Chondrocyte (in vitro differentiated cells): ENCODE data around the gene SLC51B. TPM values are rescaled to one million over a fixed set of nuclear protein-coding genes. Genes with fewer than 3 reads are reported as not detected.
"Not testable (repeated sequence)": the region's sequence is repeated elsewhere in the genome, so short reads cannot be mapped to it uniquely, and the experiment has no call there.

Experiments used
- DNase-seq: peaks from one replicate; pipeline ENCODE4 v3.0.0; 2021; ENCODE audit warnings: mixed read lengths, low spot score
- H3K27ac Mint-ChIP-seq: one replicate; pipeline ENCODE4 v1.8.0; 2021; ENCODE audit warnings: mild to moderate bottlenecking, moderate library complexity, mixed read lengths; ENCODE audit not compliant: unreplicated experiment
- H3K27me3 Mint-ChIP-seq: 2 replicates; pipeline ENCODE4 v1.8.0; 2021; ENCODE audit warnings: low read depth, mixed read lengths
- H3K36me3 Mint-ChIP-seq: 2 replicates; pipeline ENCODE4 v1.8.0; 2021; ENCODE audit warnings: low read depth, mixed read lengths
- H3K4me1 Mint-ChIP-seq: 2 replicates; pipeline ENCODE4 v1.8.0; 2021; ENCODE audit warnings: low read depth, mild to moderate bottlenecking, mixed read lengths
- H3K4me3 Mint-ChIP-seq: one replicate; pipeline ENCODE4 v1.8.0; 2021; ENCODE audit warnings: mild to moderate bottlenecking, moderate library complexity, mixed read lengths; ENCODE audit not compliant: unreplicated experiment
- H3K9me3 Mint-ChIP-seq: 2 replicates; pipeline ENCODE4 v1.8.0; 2021; ENCODE audit warnings: low read depth, mixed read lengths
- CTCF ChIP-seq: fragments of 200-600 bp; sonication (generic); IDR thresholded peaks from 2 replicates; pipeline ENCODE4 v1.5.0; 2021; ENCODE audit warnings: antibody characterized with exemption, mild to moderate bottlenecking, moderate library complexity
- total RNA-seq: library from RNA; stranded (reverse); gene quantifications from 3 replicates; pipeline ENCODE4 v1.2.1, GENCODE V29; 2021

The SLC51B gene
- total RNA-seq, 1 donor from 2014 or later = not detected

DNA sequence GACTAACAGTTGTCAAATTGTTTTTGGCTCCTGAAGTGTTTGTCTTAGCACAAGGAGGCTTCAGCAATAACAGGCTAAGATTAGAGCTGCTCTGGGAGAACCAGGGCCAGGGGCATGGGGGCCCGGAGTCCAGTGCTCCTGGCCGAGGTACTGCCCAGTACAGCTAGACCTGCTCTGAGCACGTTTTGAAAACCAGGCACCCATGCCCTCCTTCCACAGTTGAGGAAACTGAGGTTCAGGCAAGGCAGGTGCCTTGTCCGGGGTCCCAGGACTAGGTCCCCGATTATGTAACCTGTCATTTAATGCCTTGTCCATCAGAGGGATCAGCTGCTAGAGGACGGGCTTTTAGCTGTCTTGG, 50.5 kb downstream of the SLC51B start:
- no peak for TF ChIP-seq CTCF
- no peaks in the 10 kb centered on the region for H3K27me3 Mint-ChIP-seq
- no peak overlapping the region for H3K27ac Mint-ChIP-seq
- no peaks in the 10 kb centered on the region for H3K9me3 Mint-ChIP-seq
- peak; percentile 39 for DNase-seq
- peaks cover 23% of the 10 kb centered on the region for H3K4me1 Mint-ChIP-seq
- H3K4me3 Mint-ChIP-seq = no peak overlapping the region
- peaks cover 14% of the 10 kb centered on the region for H3K36me3 Mint-ChIP-seq

DNA sequence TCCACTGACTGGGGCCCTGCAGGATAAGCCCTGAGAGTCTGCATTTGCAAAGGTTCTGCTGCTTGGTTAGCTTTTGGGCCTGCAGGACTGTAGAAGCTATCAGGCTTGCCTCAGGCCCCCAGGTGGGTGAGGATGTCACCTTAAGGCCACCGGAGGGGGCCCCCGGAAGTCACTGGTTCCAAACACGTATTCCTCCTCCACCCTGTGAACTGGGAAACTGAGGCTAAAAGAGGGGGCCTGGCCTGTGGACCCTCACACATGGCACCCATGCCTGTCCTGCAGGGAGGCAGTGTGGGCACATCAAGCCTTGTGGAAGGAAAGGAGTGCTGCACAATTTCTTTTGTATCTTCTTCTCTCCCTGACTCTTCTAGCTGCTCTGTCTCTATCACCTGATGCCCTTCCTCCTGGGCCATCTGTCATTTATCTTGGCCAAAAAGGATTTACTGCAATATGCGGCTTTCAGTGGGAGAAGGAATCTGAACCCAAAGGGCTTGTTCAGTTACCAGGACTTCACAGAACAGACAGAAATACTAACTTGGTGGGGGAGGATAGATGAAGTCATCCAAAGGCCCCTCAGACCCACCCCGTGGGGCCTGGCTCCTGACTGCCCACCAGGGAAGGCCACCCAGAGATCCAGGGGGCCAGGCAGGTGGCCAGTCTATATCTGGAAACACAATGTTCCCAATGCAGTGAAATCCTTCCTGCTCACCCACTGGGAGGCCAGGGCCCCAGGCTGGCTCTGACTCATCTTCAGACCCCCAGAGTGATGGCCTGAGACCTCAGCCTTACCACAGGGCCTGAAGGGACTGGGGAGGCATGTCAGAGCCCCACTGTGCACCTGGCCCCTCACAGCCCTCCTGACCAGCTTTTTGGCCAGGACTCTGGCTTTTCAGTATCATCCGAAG, 51.5 kb downstream of the SLC51B start:
- peaks cover 20% of the 10 kb centered on the region for H3K36me3 Mint-ChIP-seq
- no peaks in the 10 kb centered on the region for H3K9me3 Mint-ChIP-seq
- DNase-seq = peak; percentile 28
- H3K27me3 Mint-ChIP-seq = no peaks in the 10 kb centered on the region
- TF ChIP-seq CTCF = no peak
- H3K4me3 Mint-ChIP-seq = no peak overlapping the region
- no peak overlapping the region for H3K27ac Mint-ChIP-seq
- H3K4me1 Mint-ChIP-seq = peaks cover 23% of the 10 kb centered on the region

- Mint-ChIP-seq H3K27ac (no peak overlapping the region), H3K4me3 (no peak overlapping the region), H3K36me3 (peaks cover 20% of the 10 kb centered on the region), H3K9me3 (no peaks in the 10 kb centered on the region), H3K27me3 (no peaks in the 10 kb centered on the region), H3K4me1 (peaks cover 21% of the 10 kb centered on the region)
- no peak for TF ChIP-seq CTCF
- DNase-seq = peak; percentile 42
These were observed 52.6 kb downstream of the SLC51B start for GRCh38 chr15:65097651-65098263.

GRCh38 chr15:65099336-65099735, 54.1 kb downstream of the SLC51B start:
- peaks cover 21% of the 10 kb centered on the region for H3K4me1 Mint-ChIP-seq
- peaks cover 24% of the 10 kb centered on the region for H3K36me3 Mint-ChIP-seq
- no peak overlapping the region for H3K27ac Mint-ChIP-seq
- peak; percentile 48 for DNase-seq
- no peak overlapping the region for H3K4me3 Mint-ChIP-seq
- H3K27me3 Mint-ChIP-seq = no peaks in the 10 kb centered on the region
- no peaks in the 10 kb centered on the region for H3K9me3 Mint-ChIP-seq
- TF ChIP-seq CTCF = no peak

DNA sequence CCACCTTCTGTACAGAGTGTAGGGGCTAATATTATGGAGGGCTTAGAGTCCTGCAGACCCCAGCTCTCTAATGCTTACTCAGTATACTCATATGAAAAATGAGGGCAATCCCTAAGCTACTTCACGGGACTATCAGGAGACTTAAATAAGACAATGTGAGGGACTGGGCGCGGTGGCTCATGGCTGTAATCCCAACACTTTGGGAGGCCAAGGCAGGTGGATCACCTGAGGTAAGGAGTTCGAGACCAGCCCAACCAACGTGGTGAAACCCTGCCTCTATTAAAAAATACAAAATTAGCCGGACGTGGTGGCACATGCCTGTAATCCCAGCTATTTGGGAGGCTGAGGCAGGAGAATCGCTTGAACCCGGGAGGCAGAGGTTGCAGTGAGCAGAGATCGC, 54.6 kb downstream of the SLC51B start:
- H3K4me1 Mint-ChIP-seq = peaks cover 21% of the 10 kb centered on the region
- peak; percentile 32 for DNase-seq
- H3K27me3 Mint-ChIP-seq, H3K9me3 Mint-ChIP-seq, H3K27ac Mint-ChIP-seq, H3K4me3 Mint-ChIP-seq: not testable (repeated sequence)
- H3K36me3 Mint-ChIP-seq = peaks cover 24% of the 10 kb centered on the region
